ENCODE measurements around the gene CRADD. TPM values are rescaled to one million over a fixed set of nuclear protein-coding genes. Genes with fewer than 3 reads are reported as not detected.

Gene CRADD
- total RNA-seq, 6 experiments from 2014 or later = 17.2 to 65.3 (median 30.8) TPM

- intact Hi-C loops (cut with DNase I) = no loop called here
- H3K36me3 ChIP-seq = no peaks in the 10 kb centered on the region
- no peak for DNase-seq
- H3K9me3 ChIP-seq = no peaks in the 10 kb centered on the region
- peak; percentile 1 to 37 (median 8) for ATAC-seq
- H3K27ac ChIP-seq = peak overlapping the region; percentile 67 to 90 (median 74)
- no peak overlapping the region for H3K4me3 ChIP-seq
- H3K4me1 ChIP-seq = peaks cover 0 to 28% (median 13%) of the 10 kb centered on the region in 4 donors
- 24% methylated on average over 3 of the region's 3 CpGs for WGBS (ENCODE audit: insufficient coverage, low coverage, low lambda C conversion rate, missing lambda C conversion rate)
- H3K27me3 ChIP-seq = no peaks in the 10 kb centered on the region
- TF ChIP-seq CTCF (IDR thresholded peaks at IDR 0.05) (no peak), POLR2A (IDR thresholded peaks at IDR 0.05) (no peak)
These were observed 136.0 kb downstream of the CRADD start for GRCh38 chr12:93813186-93813585.

- TF ChIP-seq CTCF (IDR thresholded peaks at IDR 0.05) = no peak
- no peak for TF ChIP-seq POLR2A (IDR thresholded peaks at IDR 0.05)
- intact Hi-C loops (cut with DNase I) = no loop called here
- no peaks in the 10 kb centered on the region for H3K9me3 ChIP-seq
- no peaks in the 10 kb centered on the region for H3K27me3 ChIP-seq
- H3K4me1 ChIP-seq = peaks cover 0 to 35% (median 13%) of the 10 kb centered on the region in 4 donors
- DNase-seq = peak; percentile 69 to 89 (median 87)
- peak; percentile 82 to 88 (median 86) for ATAC-seq
- no peaks in the 10 kb centered on the region for H3K36me3 ChIP-seq
- 20% methylated on average over 10 of the region's 14 CpGs for WGBS (ENCODE audit: insufficient coverage, low coverage, low lambda C conversion rate, missing lambda C conversion rate)
- H3K27ac ChIP-seq = peak overlapping the region; percentile 67 to 90 (median 74)
- H3K4me3 ChIP-seq = no peak overlapping the region
These were observed 137.0 kb downstream of the CRADD start for GRCh38 chr12:93813972-93814821.

- H3K4me1 ChIP-seq = peaks cover 0 to 21% (median 8%) of the 10 kb centered on the region in 4 donors
- H3K27ac ChIP-seq = peak overlapping the region; percentile 13 to 56 (median 48)
- H3K27me3 ChIP-seq = no peaks in the 10 kb centered on the region
- intact Hi-C loops (cut with DNase I) = no loop called here
- no peak overlapping the region for H3K4me3 ChIP-seq
- no peaks in the 10 kb centered on the region for H3K36me3 ChIP-seq
- H3K9me3 ChIP-seq = no peaks in the 10 kb centered on the region
- ATAC-seq (no peak), DNase-seq (no peak)
- TF ChIP-seq CTCF (IDR thresholded peaks at IDR 0.05) (no peak), POLR2A (IDR thresholded peaks at IDR 0.05) (no peak)
- WGBS (ENCODE audit: insufficient coverage, low coverage, low lambda C conversion rate, missing lambda C conversion rate) = 62% methylated on average over 8 of the region's 9 CpGs
These were observed 141.4 kb downstream of the CRADD start for GRCh38 chr12:93818488-93819049.

- TF ChIP-seq POLR2A (IDR thresholded peaks at IDR 0.05) (no peak), CTCF (IDR thresholded peaks at IDR 0.05) (no peak)
- peaks cover 0 to 23% (median 6%) of the 10 kb centered on the region in 4 donors for H3K4me1 ChIP-seq
- H3K27me3 ChIP-seq = no peaks in the 10 kb centered on the region
- H3K36me3 ChIP-seq = no peaks in the 10 kb centered on the region
- peak; percentile 7 to 46 (median 20) for ATAC-seq
- H3K27ac ChIP-seq = peak overlapping the region; percentile 13 to 56 (median 48)
- H3K9me3 ChIP-seq = no peaks in the 10 kb centered on the region
- intact Hi-C loops (cut with DNase I) = no loop called here
- no peak for DNase-seq
- 67% methylated on average over 4 of the region's 4 CpGs for WGBS (ENCODE audit: insufficient coverage, low coverage, low lambda C conversion rate, missing lambda C conversion rate)
- H3K4me3 ChIP-seq = no peak overlapping the region
These were observed 141.9 kb downstream of the CRADD start for GRCh38 chr12:93819050-93819491.
